B cell (primary cell): ENCODE results near the gene ZFP92. TPM values are rescaled to one million over a fixed set of nuclear protein-coding genes. Genes with fewer than 3 reads are reported as not detected.

Experiments used
- ATAC-seq: fragments of 200-7000 bp; cut with Tn5 transposase; one replicate; pipeline ENCODE4 v1.10.0; 2021; ENCODE audit warnings: low read depth, mild to moderate bottlenecking, moderate number of reproducible peaks, moderate library complexity
- CTCF ChIA-PET: fragments of 350-600 bp; sonication (Branson Sonifier 250); formaldehyde crosslinking; loops from one replicate; lab custom pipeline; 2021; ENCODE audit warnings: antibody characterized with exemption, inconsistent platforms; lab: Charles Lee
- POLR2A ChIA-PET: fragments of 350-600 bp; sonication (Branson Sonifier 250); formaldehyde crosslinking; loops from one replicate; lab custom pipeline; 2021; ENCODE audit warnings: antibody characterized with exemption; lab: Charles Lee
- DNase-seq: peaks from one replicate; pipeline ENCODE4 v3.0.0; 2013
- H2AFZ ChIP-seq: 2 replicates; pipeline ENCODE4 v1.6.1; 2012; ENCODE audit warnings: mild to moderate bottlenecking, low read depth, low read length; ENCODE audit not compliant: insufficient read depth, poor library complexity, severe bottlenecking
- H3K27ac ChIP-seq, 2 donors: 1 replicate in 1 of 2; 2 replicates in 1 of 2; pipeline ENCODE4 v1.5.1; 2012 to 2013; ENCODE audit warnings: low read length in 2 of 2, mild to moderate bottlenecking in 2 of 2, moderate library complexity in 1 of 2
- H3K27me3 ChIP-seq, 4 experiments: fragments of 200-600 bp in 1 of 4; sonication (generic) in 1 of 4; replicated peaks in 1 of 4; 1 replicate in 2 of 4; 2 replicates in 2 of 4; pipeline versions ENCODE4 v1.6.1 to v1.7.0; 2013 to 2016; ENCODE audit warnings: low read length in 3 of 4, mild to moderate bottlenecking in 2 of 4, mixed read lengths in 1 of 4, moderate library complexity in 1 of 4; ENCODE audit not compliant: insufficient read depth in 4 of 4, control insufficient read depth in 3 of 4; ENCODE audit errors: control extremely low read depth in 1 of 4
- H3K36me3 ChIP-seq, 2 experiments: replicated peaks in 1 of 2; 1 replicate in 1 of 2; 2 replicates in 1 of 2; pipeline versions ENCODE4 v1.6.1 to v1.7.1; 2013; ENCODE audit warnings: low read length in 1 of 2; ENCODE audit not compliant: insufficient read depth in 2 of 2, control insufficient read depth in 1 of 2; ENCODE audit errors: control extremely low read depth in 1 of 2, extremely low read depth in 1 of 2
- H3K4me1 ChIP-seq, 2 donors: fragments of 200-600 bp in 1 of 2; sonication (generic) in 1 of 2; 1 replicate in 1 of 2; 2 replicates in 1 of 2; pipeline versions ENCODE4 v1.5.1 to v1.6.1; 2013 to 2017; ENCODE audit warnings: low read length in 2 of 2; ENCODE audit not compliant: control insufficient read depth in 2 of 2, insufficient read depth in 2 of 2
- H3K4me2 ChIP-seq: replicated peaks from 2 replicates; pipeline ENCODE3; 2012; ENCODE audit warnings: mild to moderate bottlenecking, low read depth, low read length; ENCODE audit not compliant: poor library complexity, severe bottlenecking
- H3K4me3 ChIP-seq, 5 experiments: fragments of 200-600 bp in 1 of 5; sonication (generic) in 1 of 5; 1 replicate in 3 of 5; 2 replicates in 2 of 5; pipeline versions ENCODE4 v1.5.1 to v1.7.0; 2011 to 2016; ENCODE audit warnings: low read length in 4 of 5, mild to moderate bottlenecking in 4 of 5, low read depth in 2 of 5, control low read depth in 1 of 5, moderate library complexity in 1 of 5; ENCODE audit not compliant: insufficient read depth in 1 of 5; ENCODE audit errors: control extremely low read depth in 1 of 5, extremely low read depth in 1 of 5
- H3K79me2 ChIP-seq: fragments of 200-600 bp; sonication (generic); one replicate; pipeline ENCODE4 v1.6.0; 2016; ENCODE audit warnings: low read length; ENCODE audit not compliant: control insufficient read depth, insufficient read depth
- H3K9ac ChIP-seq: fragments of 200-600 bp; sonication (generic); 2 replicates; pipeline ENCODE4 v1.6.1; 2017; ENCODE audit warnings: mild to moderate bottlenecking, low read length, moderate library complexity
- H3K9me3 ChIP-seq, 3 donors: one replicate each; pipeline versions ENCODE4 v1.6.1 to v1.7.1; 2013; ENCODE audit warnings: low read length in 2 of 3; ENCODE audit not compliant: control insufficient read depth in 2 of 3, insufficient read depth in 1 of 3; ENCODE audit errors: control extremely low read depth in 1 of 3
- H4K20me1 ChIP-seq: 2 replicates; pipeline ENCODE4 v1.6.0; 2012; ENCODE audit warnings: mild to moderate bottlenecking, low read length; ENCODE audit not compliant: insufficient read depth, control insufficient read depth, poor library complexity, severe bottlenecking
- H3K27ac Mint-ChIP-seq: one replicate; pipeline ENCODE4 v1.8.0; 2021; ENCODE audit warnings: mixed read lengths
- H3K27me3 Mint-ChIP-seq: one replicate; pipeline ENCODE4 v1.8.0; 2021; ENCODE audit warnings: mixed read lengths
- H3K4me1 Mint-ChIP-seq: one replicate; pipeline ENCODE4 v1.8.0; 2021; ENCODE audit warnings: mixed read lengths
- H3K4me3 Mint-ChIP-seq: one replicate; pipeline ENCODE4 v1.8.0; 2021; ENCODE audit warnings: mixed read lengths
- H3K9me3 Mint-ChIP-seq: one replicate; pipeline ENCODE4 v1.8.0; 2022; ENCODE audit warnings: mixed read lengths; ENCODE audit not compliant: insufficient read depth
- EZH2 ChIP-seq: IDR thresholded peaks from 2 replicates; pipeline ENCODE4 v1.6.1; 2012; ENCODE audit warnings: borderline replicate concordance, low read depth, mild to moderate bottlenecking, moderate library complexity, low read length; ENCODE audit not compliant: insufficient read depth, poor library complexity, severe bottlenecking
- WGBS: methylation state at CpG from one replicate; pipeline ENCODE4 v1.1.5; 2013; ENCODE audit warnings: missing lambda C conversion rate; ENCODE audit not compliant: insufficient coverage; 5-methylcytosine and 5-hydroxymethylcytosine counted together
- intact Hi-C: fragments of 100-400 bp; cut with micrococcal nuclease; formaldehyde crosslinking; loops from one replicate; pipeline ENCODE4 v1.10.0; 2022
- polyA plus RNA-seq: library from polyadenylated mRNA; depleted of rRNA; stranded (reverse); fragments of >200 nt; gene quantifications from 2 replicates; pipeline ENCODE4 v1.2.3, GENCODE V29; 2012
- total RNA-seq, 2 donors: library from RNA; stranded (reverse); fragments of 120-200 nt in 1 of 2; gene quantifications; 1 replicate in 1 of 2; 2 replicates in 1 of 2; pipeline versions ENCODE4 v1.2.3 to v1.2.4, GENCODE V29; 2013 to 2022
- TF ChIP-seq, protein P1 (sequence below): fragments of 200-600 bp; IDR thresholded peaks from one replicate; pipeline ENCODE4 v1.8.0; 2022; ENCODE audit warnings: antibody characterized with exemption, mild to moderate bottlenecking

Gene ZFP92
- total and polyA plus RNA-seq, 2 donors (not counting 1 experiment from before 2014, with no cell fraction given), result 0.24 to 1.6 TPM

DNA sequence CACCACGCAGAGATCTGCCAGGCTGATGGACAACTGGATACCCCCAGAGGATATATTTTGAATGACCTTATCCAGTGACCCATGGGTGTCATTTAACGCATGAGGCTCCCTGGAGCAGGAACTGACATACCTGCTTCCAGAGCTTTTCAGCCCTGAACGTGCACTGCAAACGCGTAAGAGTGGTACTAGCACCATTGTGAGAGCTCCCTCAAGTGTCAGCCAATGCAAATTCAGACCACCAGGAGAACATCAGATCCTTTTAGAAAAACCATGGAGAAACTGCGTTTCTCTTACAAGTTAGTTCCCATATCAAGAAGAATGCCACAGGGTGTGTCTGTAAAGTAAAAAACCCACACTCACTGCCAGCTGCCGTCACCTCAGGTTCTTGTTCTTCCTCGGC, 27.3 kb downstream of the ZFP92 start:
- Histone ChIP-seq H3K9ac (no peak overlapping the region), H3K4me3 (no peak overlapping the region), H3K9me3 (no peaks in the 10 kb centered on the region), H2AFZ (no peak overlapping the region), H4K20me1 (no peaks in the 10 kb centered on the region), H3K4me1 (no peaks in the 10 kb centered on the region), H3K4me2 (no peak overlapping the region), H3K27ac (no peak overlapping the region), H3K36me3 (no peaks in the 10 kb centered on the region), H3K27me3 (no peaks in the 10 kb centered on the region), H3K79me2 (no peaks in the 10 kb centered on the region)
- no peaks in the 10 kb centered on the region for H3K9me3 Mint-ChIP-seq
- peaks cover 3% of the 10 kb centered on the region for H3K27me3 Mint-ChIP-seq
- ChIA-PET POLR2A (no interaction called here), CTCF (interaction anchor here (0.6 kb wide), 1 partner anchor 72 kb away, joined by 3 read pairs; no protein-coding TSS in a partner anchor)
- WGBS, result 48% methylated on average over 3 of the region's 8 CpGs
- ATAC-seq, result no peak
- DNase-seq, result no peak
- intact Hi-C loops, result no loop called here
- no peak overlapping the region for H3K4me3 Mint-ChIP-seq
- H3K27ac Mint-ChIP-seq, result no peak overlapping the region
- H3K4me1 Mint-ChIP-seq, result no peaks in the 10 kb centered on the region
- TF ChIP-seq EZH2, result no peak
- TF ChIP-seq, protein P1, sequence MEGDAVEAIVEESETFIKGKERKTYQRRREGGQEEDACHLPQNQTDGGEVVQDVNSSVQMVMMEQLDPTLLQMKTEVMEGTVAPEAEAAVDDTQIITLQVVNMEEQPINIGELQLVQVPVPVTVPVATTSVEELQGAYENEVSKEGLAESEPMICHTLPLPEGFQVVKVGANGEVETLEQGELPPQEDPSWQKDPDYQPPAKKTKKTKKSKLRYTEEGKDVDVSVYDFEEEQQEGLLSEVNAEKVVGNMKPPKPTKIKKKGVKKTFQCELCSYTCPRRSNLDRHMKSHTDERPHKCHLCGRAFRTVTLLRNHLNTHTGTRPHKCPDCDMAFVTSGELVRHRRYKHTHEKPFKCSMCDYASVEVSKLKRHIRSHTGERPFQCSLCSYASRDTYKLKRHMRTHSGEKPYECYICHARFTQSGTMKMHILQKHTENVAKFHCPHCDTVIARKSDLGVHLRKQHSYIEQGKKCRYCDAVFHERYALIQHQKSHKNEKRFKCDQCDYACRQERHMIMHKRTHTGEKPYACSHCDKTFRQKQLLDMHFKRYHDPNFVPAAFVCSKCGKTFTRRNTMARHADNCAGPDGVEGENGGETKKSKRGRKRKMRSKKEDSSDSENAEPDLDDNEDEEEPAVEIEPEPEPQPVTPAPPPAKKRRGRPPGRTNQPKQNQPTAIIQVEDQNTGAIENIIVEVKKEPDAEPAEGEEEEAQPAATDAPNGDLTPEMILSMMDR, result no peak

DNA sequence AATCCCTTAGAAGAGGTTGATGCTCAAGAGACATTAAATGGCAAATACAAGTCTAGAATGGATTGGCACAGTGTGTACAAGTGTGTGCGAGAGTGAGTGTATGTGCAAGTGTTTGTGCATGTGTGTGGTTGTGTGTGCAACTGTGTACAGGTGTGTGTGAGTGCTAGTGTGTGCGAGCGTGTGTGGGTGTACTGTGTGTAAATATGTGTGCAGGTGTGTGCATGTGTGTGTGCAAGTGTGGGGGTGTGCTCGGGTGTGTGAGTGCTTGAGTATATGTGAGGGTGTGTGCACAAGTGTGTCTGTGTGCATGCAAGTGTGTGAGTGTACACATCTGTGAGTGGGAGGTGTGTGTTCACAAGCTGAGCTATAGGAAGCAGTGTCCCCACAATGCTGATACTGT, 28.7 kb downstream of the ZFP92 start:
- WGBS, result 100% methylated on average over 3 of the region's 4 CpGs
- intact Hi-C loops, result no loop called here
- no peaks in the 10 kb centered on the region for H3K9me3 Mint-ChIP-seq
- H3K9me3 ChIP-seq, result no peaks in the 10 kb centered on the region
- H3K79me2 ChIP-seq, result no peaks in the 10 kb centered on the region
- no peak overlapping the region for H3K9ac ChIP-seq
- no peaks in the 10 kb centered on the region for H4K20me1 ChIP-seq
- H3K4me3 ChIP-seq, result no peak overlapping the region
- no peaks in the 10 kb centered on the region for H3K27me3 ChIP-seq
- H3K4me2 ChIP-seq, result no peak overlapping the region
- DNase-seq, result no peak
- H3K36me3 ChIP-seq, result no peaks in the 10 kb centered on the region
- no peak overlapping the region for H2AFZ ChIP-seq
- H3K27ac Mint-ChIP-seq, result no peak overlapping the region
- no peak overlapping the region for H3K4me3 Mint-ChIP-seq
- H3K4me1 Mint-ChIP-seq, result no peaks in the 10 kb centered on the region
- ChIA-PET CTCF (no interaction called here), POLR2A (no interaction called here)
- H3K27ac ChIP-seq, result no peak overlapping the region
- no peaks in the 10 kb centered on the region for H3K27me3 Mint-ChIP-seq
- no peaks in the 10 kb centered on the region for H3K4me1 ChIP-seq
- TF ChIP-seq EZH2, result no peak
- TF ChIP-seq, protein P1, result no peak
- ATAC-seq, result no peak
